ENCODE measurements around the gene MEGF11.

DNA sequence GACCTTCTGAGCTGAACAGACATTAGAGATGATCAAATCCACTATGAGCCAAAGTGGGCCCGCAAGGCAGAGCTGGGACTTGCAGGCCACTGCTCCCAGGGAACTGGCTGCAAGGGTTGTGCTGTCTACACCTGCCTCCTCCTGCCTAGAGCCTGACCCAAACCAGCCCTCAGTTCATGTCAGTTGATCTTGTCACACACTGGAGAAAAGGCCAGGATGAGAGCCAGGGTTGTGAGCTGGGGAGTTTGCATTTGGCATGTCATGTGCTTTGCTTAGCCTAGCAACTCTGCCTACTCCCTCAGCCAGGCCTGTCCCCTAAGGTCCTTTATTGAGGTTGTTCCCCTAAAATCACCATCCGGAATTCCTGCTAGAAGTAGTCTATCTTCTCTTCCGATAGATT is 316.5 kb downstream of the MEGF11 start:
- TF ChIP-seq, protein P1, sequence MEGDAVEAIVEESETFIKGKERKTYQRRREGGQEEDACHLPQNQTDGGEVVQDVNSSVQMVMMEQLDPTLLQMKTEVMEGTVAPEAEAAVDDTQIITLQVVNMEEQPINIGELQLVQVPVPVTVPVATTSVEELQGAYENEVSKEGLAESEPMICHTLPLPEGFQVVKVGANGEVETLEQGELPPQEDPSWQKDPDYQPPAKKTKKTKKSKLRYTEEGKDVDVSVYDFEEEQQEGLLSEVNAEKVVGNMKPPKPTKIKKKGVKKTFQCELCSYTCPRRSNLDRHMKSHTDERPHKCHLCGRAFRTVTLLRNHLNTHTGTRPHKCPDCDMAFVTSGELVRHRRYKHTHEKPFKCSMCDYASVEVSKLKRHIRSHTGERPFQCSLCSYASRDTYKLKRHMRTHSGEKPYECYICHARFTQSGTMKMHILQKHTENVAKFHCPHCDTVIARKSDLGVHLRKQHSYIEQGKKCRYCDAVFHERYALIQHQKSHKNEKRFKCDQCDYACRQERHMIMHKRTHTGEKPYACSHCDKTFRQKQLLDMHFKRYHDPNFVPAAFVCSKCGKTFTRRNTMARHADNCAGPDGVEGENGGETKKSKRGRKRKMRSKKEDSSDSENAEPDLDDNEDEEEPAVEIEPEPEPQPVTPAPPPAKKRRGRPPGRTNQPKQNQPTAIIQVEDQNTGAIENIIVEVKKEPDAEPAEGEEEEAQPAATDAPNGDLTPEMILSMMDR (IDR thresholded peaks at IDR 0.05): no peak
- TF ChIP-seq EZH2phosphoT487 (IDR thresholded peaks at IDR 0.05): no peak

All from neural progenitor cell (in vitro differentiated cells).